Ovary (tissue), 3 donors: Measurements from ENCODE around the gene SOX5.

Experiments used
- POLR2A ChIP-seq: fragments of 450-650 bp; IDR thresholded peaks from one replicate; pipeline ENCODE4 v1.6.1; 2017; ENCODE audit warnings: antibody characterized with exemption, mild to moderate bottlenecking, moderate library complexity
- TF ChIP-seq, protein P1 (sequence below), 3 donors: fragments of 450-650 bp in 2 of 3; fragments of 200-600 bp in 1 of 3; IDR thresholded peaks; one replicate each; pipeline versions ENCODE4 v1.5.1 to v1.8.0; 2016 to 2022; ENCODE audit warnings: antibody characterized with exemption in 3 of 3, mild to moderate bottlenecking in 1 of 3
- donor health status: DM: no; HTN: no; CAD: no.

GRCh38 chr12:23945249-23945648 lies 4.2 kb downstream of the SOX5 start:
- TF ChIP-seq, protein P1, sequence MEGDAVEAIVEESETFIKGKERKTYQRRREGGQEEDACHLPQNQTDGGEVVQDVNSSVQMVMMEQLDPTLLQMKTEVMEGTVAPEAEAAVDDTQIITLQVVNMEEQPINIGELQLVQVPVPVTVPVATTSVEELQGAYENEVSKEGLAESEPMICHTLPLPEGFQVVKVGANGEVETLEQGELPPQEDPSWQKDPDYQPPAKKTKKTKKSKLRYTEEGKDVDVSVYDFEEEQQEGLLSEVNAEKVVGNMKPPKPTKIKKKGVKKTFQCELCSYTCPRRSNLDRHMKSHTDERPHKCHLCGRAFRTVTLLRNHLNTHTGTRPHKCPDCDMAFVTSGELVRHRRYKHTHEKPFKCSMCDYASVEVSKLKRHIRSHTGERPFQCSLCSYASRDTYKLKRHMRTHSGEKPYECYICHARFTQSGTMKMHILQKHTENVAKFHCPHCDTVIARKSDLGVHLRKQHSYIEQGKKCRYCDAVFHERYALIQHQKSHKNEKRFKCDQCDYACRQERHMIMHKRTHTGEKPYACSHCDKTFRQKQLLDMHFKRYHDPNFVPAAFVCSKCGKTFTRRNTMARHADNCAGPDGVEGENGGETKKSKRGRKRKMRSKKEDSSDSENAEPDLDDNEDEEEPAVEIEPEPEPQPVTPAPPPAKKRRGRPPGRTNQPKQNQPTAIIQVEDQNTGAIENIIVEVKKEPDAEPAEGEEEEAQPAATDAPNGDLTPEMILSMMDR (IDR thresholded peaks at IDR 0.05) = no peak
- no peak for TF ChIP-seq POLR2A
